Thymus (tissue), 11 donors: ENCODE measurements around the gene CHL1. TPM values are rescaled to one million over a fixed set of nuclear protein-coding genes. Genes with fewer than 3 reads are reported as not detected.

Experiments
- DNase-seq, 9 donors: peaks; one replicate each; pipeline ENCODE4 v3.0.0-alpha.2; 2013; ENCODE audit warnings: low spot score in 9 of 9, low read depth in 6 of 9, missing footprints in 1 of 9
- H3K27ac ChIP-seq, 2 donors: one replicate each; pipeline ENCODE4 v1.5.1; 2013; ENCODE audit warnings: control low read depth in 1 of 2, low read depth in 1 of 2, low read length in 1 of 2, mild to moderate bottlenecking in 1 of 2, moderate library complexity in 1 of 2
- H3K27me3 ChIP-seq, 2 donors: one replicate each; pipeline ENCODE4 v1.5.1; 2013; ENCODE audit warnings: low read length in 1 of 2; ENCODE audit not compliant: control insufficient read depth in 2 of 2, insufficient read depth in 1 of 2
- H3K36me3 ChIP-seq, 2 donors: one replicate each; pipeline ENCODE4 v1.5.1; 2013; ENCODE audit warnings: low read length in 1 of 2, mild to moderate bottlenecking in 1 of 2, moderate library complexity in 1 of 2; ENCODE audit not compliant: control insufficient read depth in 2 of 2, insufficient read depth in 2 of 2
- H3K4me1 ChIP-seq, 2 donors: one replicate each; pipeline ENCODE4 v1.5.1; 2013; ENCODE audit warnings: low read length in 2 of 2; ENCODE audit not compliant: control insufficient read depth in 2 of 2, insufficient read depth in 2 of 2
- H3K4me3 ChIP-seq, 2 donors: one replicate each; pipeline ENCODE4 v1.5.1; 2013; ENCODE audit warnings: low read length in 2 of 2, control low read depth in 1 of 2, mild to moderate bottlenecking in 1 of 2
- H3K9me3 ChIP-seq, 2 donors: one replicate each; pipeline ENCODE4 v1.5.1; 2013; ENCODE audit warnings: low read length in 1 of 2, mild to moderate bottlenecking in 1 of 2; ENCODE audit not compliant: control insufficient read depth in 2 of 2, insufficient read depth in 1 of 2
- WGBS: extraction: QIAGEN DNeasy Blood & Tissue Kit; methylation state at CpG from one replicate; pipeline ENCODE4 v1.1.7; 2013; 5-methylcytosine and 5-hydroxymethylcytosine counted together
- polyA plus RNA-seq: library from polyadenylated mRNA; stranded (reverse); fragments of 200-250 nt; gene quantifications from one replicate; pipeline ENCODE4 v1.2.3, GENCODE V29; 2013
- total RNA-seq: library from RNA; stranded (reverse); fragments of 120-200 nt; gene quantifications from one replicate; pipeline ENCODE4 v1.2.4, GENCODE V29; 2013
- donor health status: healthy.

CHL1 gene
- total and polyA plus RNA-seq, 2 donors = 0.66 to 1.5 TPM

GRCh38 chr3:264394-265156, 68.0 kb downstream of the CHL1 start:
- Histone ChIP-seq H3K4me3 (no peak overlapping the region), H3K4me1 (no peaks in the 10 kb centered on the region), H3K36me3 (no peaks in the 10 kb centered on the region), H3K27ac (no peak overlapping the region), H3K27me3 (no peaks in the 10 kb centered on the region), H3K9me3 (no peaks in the 10 kb centered on the region)
- 95% methylated on average over 9 of the region's 9 CpGs for WGBS
- DNase-seq = no peak

DNA sequence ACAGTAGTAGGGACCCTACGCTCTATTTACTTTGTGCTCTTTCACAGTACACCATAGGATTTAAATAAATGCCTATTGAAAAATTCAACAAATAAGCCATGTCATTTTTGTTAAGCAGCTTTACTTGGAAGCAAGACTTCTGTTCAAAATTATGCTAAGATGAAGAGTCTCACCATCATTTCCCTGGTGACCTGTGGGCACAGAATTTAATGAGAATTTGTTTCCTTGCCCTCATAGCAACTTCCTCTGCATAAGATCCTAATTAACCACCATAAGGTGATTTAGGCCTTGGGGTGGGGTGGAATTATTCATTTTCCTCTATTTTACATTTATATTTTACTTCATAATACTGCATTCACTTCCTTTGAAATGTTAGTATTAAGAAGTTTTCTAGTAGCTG, 70.5 kb downstream of the CHL1 start:
- Histone ChIP-seq H3K27me3 (no peaks in the 10 kb centered on the region), H3K27ac (no peak overlapping the region), H3K4me3 (no peak overlapping the region), H3K36me3 (no peaks in the 10 kb centered on the region), H3K9me3 (no peaks in the 10 kb centered on the region), H3K4me1 (no peaks in the 10 kb centered on the region)
- DNase-seq = no peak
- 96% methylated on average over 1 of the region's 1 CpG for WGBS

GRCh38 chr3:270688-271087, 74.1 kb downstream of the CHL1 start:
- 96% methylated on average over 2 of the region's 2 CpGs for WGBS
- H3K4me3 ChIP-seq = no peak overlapping the region
- H3K36me3 ChIP-seq = no peaks in the 10 kb centered on the region
- DNase-seq = no peak
- no peak overlapping the region for H3K27ac ChIP-seq
- no peaks in the 10 kb centered on the region for H3K9me3 ChIP-seq
- H3K4me1 ChIP-seq = no peaks in the 10 kb centered on the region
- H3K27me3 ChIP-seq = no peaks in the 10 kb centered on the region

- WGBS = 79% methylated on average over 2 of the region's 2 CpGs
- H3K4me3 ChIP-seq = no peak overlapping the region
- H3K4me1 ChIP-seq = no peaks in the 10 kb centered on the region
- H3K27ac ChIP-seq = no peak overlapping the region
- no peak for DNase-seq
- no peaks in the 10 kb centered on the region for H3K9me3 ChIP-seq
- H3K27me3 ChIP-seq = no peaks in the 10 kb centered on the region
- no peaks in the 10 kb centered on the region for H3K36me3 ChIP-seq
Observed at GRCh38 chr3:274927-275326, 78.4 kb downstream of the CHL1 start.

GRCh38 chr3:277873-278272, 81.3 kb downstream of the CHL1 start:
- Histone ChIP-seq H3K4me3 (no peak overlapping the region), H3K4me1 (no peaks in the 10 kb centered on the region), H3K36me3 (no peaks in the 10 kb centered on the region), H3K27me3 (no peaks in the 10 kb centered on the region), H3K9me3 (no peaks in the 10 kb centered on the region), H3K27ac (no peak overlapping the region)
- DNase-seq = no peak
- 9% methylated on average over 1 of the region's 1 CpG for WGBS

DNA sequence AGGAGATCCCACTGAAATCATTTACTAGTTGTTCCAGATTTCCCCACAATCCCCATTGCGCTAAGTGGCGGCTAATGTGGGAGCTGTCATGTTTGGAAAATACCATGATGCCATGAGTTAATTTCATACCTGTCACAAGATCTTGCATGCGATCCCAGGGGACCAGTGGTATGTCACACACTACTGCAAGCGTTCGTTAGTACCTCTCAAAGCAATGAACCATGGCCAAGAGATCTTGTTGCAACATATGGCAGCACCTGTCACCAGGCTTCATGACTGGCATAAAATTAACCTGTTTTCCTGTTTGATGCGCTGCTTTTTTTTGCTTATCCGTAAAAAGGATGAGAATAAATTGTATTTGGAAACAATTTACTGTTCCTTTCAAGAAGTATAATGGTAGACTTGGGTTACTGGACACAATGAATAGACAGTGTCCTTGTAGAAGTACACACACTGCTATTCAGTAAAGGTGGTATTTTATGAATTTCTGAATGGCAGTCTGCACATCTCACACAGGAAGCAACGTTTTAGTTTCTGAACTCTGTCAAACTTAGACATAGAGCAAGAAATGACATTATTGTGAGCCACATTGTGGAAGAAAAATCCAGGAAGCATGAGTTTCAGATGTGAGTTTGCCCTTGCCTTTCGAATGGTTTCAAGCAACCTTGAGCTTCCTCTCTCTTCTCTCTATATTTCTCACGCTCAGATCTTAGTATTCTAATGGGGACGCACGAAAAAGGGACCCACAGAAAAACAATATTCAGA, 81.9 kb downstream of the CHL1 start:
- Histone ChIP-seq H3K4me3 (no peak overlapping the region), H3K4me1 (no peaks in the 10 kb centered on the region), H3K9me3 (no peaks in the 10 kb centered on the region), H3K27ac (no peak overlapping the region), H3K36me3 (no peaks in the 10 kb centered on the region), H3K27me3 (no peaks in the 10 kb centered on the region)
- WGBS = 84% methylated on average over 12 of the region's 12 CpGs
- DNase-seq = peak in 1 of 9 donors; percentile 2

GRCh38 chr3:279325-279724, 82.8 kb downstream of the CHL1 start:
- H3K4me1 ChIP-seq = no peaks in the 10 kb centered on the region
- WGBS = 82% methylated on average over 1 of the region's 1 CpG

DNA sequence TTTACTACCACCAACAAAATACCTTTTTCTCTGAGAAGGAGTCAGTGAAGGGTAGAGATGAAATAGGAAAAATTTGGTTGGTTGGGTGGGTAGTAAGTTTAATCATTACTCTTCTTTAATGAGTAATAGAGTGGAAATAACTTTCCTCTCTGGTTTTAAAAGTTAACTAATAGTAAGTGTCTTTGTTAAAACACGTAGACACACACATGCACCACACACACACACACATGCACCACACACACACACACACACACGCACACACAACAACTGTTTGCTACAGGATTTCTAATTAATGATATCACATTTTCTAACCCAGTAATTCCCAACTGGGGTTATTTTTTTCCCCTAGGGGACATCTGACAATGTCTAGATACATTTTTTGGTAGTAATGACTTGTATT, 84.1 kb downstream of the CHL1 start:
- 46% methylated on average over 2 of the region's 2 CpGs for WGBS
- Histone ChIP-seq H3K4me1 (no peaks in the 10 kb centered on the region), H3K4me3 (no peak overlapping the region), H3K27me3 (no peaks in the 10 kb centered on the region), H3K27ac (no peak overlapping the region), H3K9me3 (no peaks in the 10 kb centered on the region), H3K36me3 (no peaks in the 10 kb centered on the region)
- no peak for DNase-seq

More at GRCh38 chr3:279325-279724, 82.8 kb downstream of the CHL1 start:
- Histone ChIP-seq H3K9me3 (no peaks in the 10 kb centered on the region), H3K27me3 (no peaks in the 10 kb centered on the region), H3K36me3 (no peaks in the 10 kb centered on the region), H3K27ac (no peak overlapping the region), H3K4me3 (no peak overlapping the region)
- no peak for DNase-seq

DNA sequence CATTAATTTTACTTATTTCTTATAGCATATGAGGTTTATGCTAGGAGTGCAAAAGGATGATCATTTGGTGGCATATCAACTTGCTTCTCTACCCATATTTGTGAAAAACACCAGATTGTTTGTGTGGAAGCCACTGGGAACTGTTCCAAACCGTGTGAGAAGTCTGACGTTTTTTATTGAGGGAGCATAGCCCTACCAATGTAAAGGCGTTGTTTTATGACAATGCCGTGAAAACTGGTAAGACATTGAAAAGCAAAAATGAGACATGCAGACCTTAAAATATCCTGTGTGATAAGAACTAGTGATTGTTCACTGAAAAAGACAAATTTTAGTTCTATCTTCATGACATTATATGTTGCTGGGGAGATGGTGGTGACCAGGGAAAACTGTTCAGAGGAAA, 87.8 kb downstream of the CHL1 start:
- H3K4me3 ChIP-seq = no peak overlapping the region
- WGBS = 84% methylated on average over 4 of the region's 4 CpGs
- no peaks in the 10 kb centered on the region for H3K27me3 ChIP-seq
- H3K4me1 ChIP-seq = no peaks in the 10 kb centered on the region
- H3K9me3 ChIP-seq = no peaks in the 10 kb centered on the region
- H3K36me3 ChIP-seq = no peaks in the 10 kb centered on the region
- DNase-seq = no peak
- no peak overlapping the region for H3K27ac ChIP-seq
